Progenitor cell of endocrine pancreas (in vitro differentiated cells): ENCODE measurements around the gene TLCD5. TPM values are rescaled to one million over a fixed set of nuclear protein-coding genes. Genes with fewer than 3 reads are reported as not detected.

Experiments used
- DNase-seq: peaks from one replicate; pipeline ENCODE4 v3.0.0; 2021; ENCODE audit warnings: low spot score; ENCODE audit not compliant: unreplicated experiment
- H3K27ac Mint-ChIP-seq: 2 replicates; pipeline ENCODE4 v1.8.0; 2021; ENCODE audit warnings: mild to moderate bottlenecking, moderate library complexity, mixed read lengths
- H3K27me3 Mint-ChIP-seq: 2 replicates; pipeline ENCODE4 v1.8.0; 2021; ENCODE audit warnings: mixed read lengths
- H3K36me3 Mint-ChIP-seq: 2 replicates; pipeline ENCODE4 v1.8.0; 2022; ENCODE audit warnings: mixed read lengths; ENCODE audit not compliant: insufficient read depth
- H3K4me1 Mint-ChIP-seq: 2 replicates; pipeline ENCODE4 v1.8.0; 2021; ENCODE audit warnings: low read depth, mixed read lengths
- H3K4me3 Mint-ChIP-seq: 2 replicates; pipeline ENCODE4 v1.8.0; 2021; ENCODE audit warnings: low read depth, mild to moderate bottlenecking, moderate library complexity, mixed read lengths
- H3K9me3 Mint-ChIP-seq: 2 replicates; pipeline ENCODE4 v1.8.0; 2021; ENCODE audit warnings: low read depth, mixed read lengths
- total RNA-seq: library from RNA; stranded (reverse); gene quantifications from 2 replicates; pipeline ENCODE4 v1.2.1, GENCODE V29; 2021
- TF ChIP-seq, protein P1 (sequence below): fragments of 200-600 bp; sonication (generic); IDR thresholded peaks from one replicate; pipeline ENCODE4 v1.5.0; 2021; ENCODE audit warnings: antibody characterized with exemption, mild to moderate bottlenecking; ENCODE audit not compliant: unreplicated experiment

TLCD5 gene
- total RNA-seq, 1 donor from 2014 or later: 9.3 TPM

DNA sequence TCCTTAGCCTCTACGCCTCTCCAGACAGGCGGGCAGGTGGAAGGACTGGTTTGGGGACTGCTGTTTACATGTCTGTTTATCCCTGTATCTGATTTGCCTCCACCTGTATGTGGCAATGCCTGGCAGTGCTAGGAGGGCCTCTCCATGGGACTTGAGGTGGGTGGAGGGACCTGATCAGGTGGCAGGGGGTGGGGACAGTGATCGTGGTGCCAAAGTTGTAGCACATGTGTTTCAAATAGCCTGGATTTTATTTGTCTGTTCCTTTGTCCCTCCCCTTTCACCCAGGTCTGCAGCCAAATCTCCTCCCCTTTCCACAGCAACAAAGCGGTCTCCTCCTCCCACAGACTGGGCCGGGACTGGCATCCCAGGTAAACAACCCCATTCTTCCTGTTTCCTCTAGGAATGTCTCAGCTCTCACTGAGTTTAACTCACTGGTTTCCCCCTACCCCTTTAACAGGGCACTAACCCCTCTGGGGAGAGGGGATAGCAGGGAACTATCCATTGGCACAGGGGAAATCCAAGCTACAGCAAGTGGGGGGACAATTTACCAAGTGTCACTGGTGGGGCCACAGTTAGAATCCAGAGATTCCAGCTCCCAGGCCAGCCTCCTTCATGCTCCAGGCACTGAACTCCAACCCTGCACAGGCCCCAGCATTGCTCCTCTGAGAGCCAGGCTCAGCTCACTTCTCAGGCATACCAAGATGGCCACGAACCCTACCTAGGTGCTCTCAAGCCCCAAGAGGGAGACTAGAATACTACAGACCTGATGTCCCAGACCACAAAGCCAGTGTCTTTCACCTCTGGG, 22.9 kb upstream of the TLCD5 start:
- Mint-ChIP-seq H3K9me3 (no peaks in the 10 kb centered on the region), H3K27me3 (peaks cover 26% of the 10 kb centered on the region), H3K36me3 (no peaks in the 10 kb centered on the region), H3K27ac (no peak overlapping the region), H3K4me3 (no peak overlapping the region), H3K4me1 (peaks cover 7% of the 10 kb centered on the region)
- no peak for DNase-seq
- TF ChIP-seq, protein P1, sequence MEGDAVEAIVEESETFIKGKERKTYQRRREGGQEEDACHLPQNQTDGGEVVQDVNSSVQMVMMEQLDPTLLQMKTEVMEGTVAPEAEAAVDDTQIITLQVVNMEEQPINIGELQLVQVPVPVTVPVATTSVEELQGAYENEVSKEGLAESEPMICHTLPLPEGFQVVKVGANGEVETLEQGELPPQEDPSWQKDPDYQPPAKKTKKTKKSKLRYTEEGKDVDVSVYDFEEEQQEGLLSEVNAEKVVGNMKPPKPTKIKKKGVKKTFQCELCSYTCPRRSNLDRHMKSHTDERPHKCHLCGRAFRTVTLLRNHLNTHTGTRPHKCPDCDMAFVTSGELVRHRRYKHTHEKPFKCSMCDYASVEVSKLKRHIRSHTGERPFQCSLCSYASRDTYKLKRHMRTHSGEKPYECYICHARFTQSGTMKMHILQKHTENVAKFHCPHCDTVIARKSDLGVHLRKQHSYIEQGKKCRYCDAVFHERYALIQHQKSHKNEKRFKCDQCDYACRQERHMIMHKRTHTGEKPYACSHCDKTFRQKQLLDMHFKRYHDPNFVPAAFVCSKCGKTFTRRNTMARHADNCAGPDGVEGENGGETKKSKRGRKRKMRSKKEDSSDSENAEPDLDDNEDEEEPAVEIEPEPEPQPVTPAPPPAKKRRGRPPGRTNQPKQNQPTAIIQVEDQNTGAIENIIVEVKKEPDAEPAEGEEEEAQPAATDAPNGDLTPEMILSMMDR: no peak

- peaks cover 7% of the 10 kb centered on the region for H3K4me1 Mint-ChIP-seq
- H3K27me3 Mint-ChIP-seq: peaks cover 23% of the 10 kb centered on the region
- TF ChIP-seq, protein P1: peak; percentile 91
- no peaks in the 10 kb centered on the region for H3K9me3 Mint-ChIP-seq
- no peak overlapping the region for H3K4me3 Mint-ChIP-seq
- no peaks in the 10 kb centered on the region for H3K36me3 Mint-ChIP-seq
- peak; percentile 55 for DNase-seq
- H3K27ac Mint-ChIP-seq: no peak overlapping the region
These were observed 22.0 kb upstream of the TLCD5 start for GRCh38 chr11:120303004-120303637.

- Mint-ChIP-seq H3K4me3 (no peak overlapping the region), H3K4me1 (peaks cover 7% of the 10 kb centered on the region), H3K27me3 (peaks cover 20% of the 10 kb centered on the region), H3K27ac (no peak overlapping the region), H3K36me3 (no peaks in the 10 kb centered on the region), H3K9me3 (no peaks in the 10 kb centered on the region)
- DNase-seq: no peak
- TF ChIP-seq, protein P1: no peak
These were observed 20.6 kb upstream of the TLCD5 start for GRCh38 chr11:120304526-120304925.

DNA sequence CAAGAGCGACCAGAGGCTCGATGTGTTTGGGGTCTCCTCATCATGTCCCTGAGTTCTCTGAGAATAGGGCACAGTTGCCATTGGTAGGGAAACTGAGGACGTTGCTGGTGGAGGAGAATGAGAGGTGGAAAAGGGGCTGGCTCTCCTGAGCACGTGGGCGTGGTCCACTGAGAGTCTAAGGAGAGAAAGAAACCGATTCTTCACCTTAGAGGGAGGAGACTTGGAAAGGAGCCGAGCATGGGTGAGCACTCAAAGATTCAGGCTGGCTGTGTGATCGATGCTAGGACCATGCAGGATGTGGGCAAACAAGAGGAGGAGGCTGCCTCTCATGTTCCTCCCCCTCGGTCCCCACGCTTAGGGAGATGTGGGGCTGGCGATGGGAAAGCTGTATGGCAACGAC, 19.8 kb upstream of the TLCD5 start:
- no peaks in the 10 kb centered on the region for H3K9me3 Mint-ChIP-seq
- no peak overlapping the region for H3K27ac Mint-ChIP-seq
- H3K4me1 Mint-ChIP-seq: peaks cover 7% of the 10 kb centered on the region
- H3K4me3 Mint-ChIP-seq: no peak overlapping the region
- DNase-seq: no peak
- TF ChIP-seq, protein P1: no peak
- H3K27me3 Mint-ChIP-seq: peaks cover 20% of the 10 kb centered on the region
- H3K36me3 Mint-ChIP-seq: no peaks in the 10 kb centered on the region

- DNase-seq: no peak
- Mint-ChIP-seq H3K4me3 (no peak overlapping the region), H3K27me3 (peaks cover 20% of the 10 kb centered on the region), H3K36me3 (no peaks in the 10 kb centered on the region), H3K27ac (no peak overlapping the region), H3K9me3 (no peaks in the 10 kb centered on the region), H3K4me1 (peaks cover 6% of the 10 kb centered on the region)
- TF ChIP-seq, protein P1: peak; percentile 40
These were observed 18.4 kb upstream of the TLCD5 start for GRCh38 chr11:120306519-120307242.
